IMR-90 (cell line): ENCODE results near the gene GARIN5A.

Source experiments
- BHLHE40 ChIP-seq: fragments of 150-350 bp; IDR thresholded peaks from 2 replicates; pipeline ENCODE4 v1.6.1; 2016; ENCODE audit warnings: mild to moderate bottlenecking, low read depth, low read length
- CHD1 ChIP-seq: IDR thresholded peaks from 2 replicates; pipeline ENCODE4 v1.6.1; 2012; ENCODE audit warnings: low read depth, low read length, improper control_type of control experiment
- POLR2A ChIP-seq: IDR thresholded peaks from 2 replicates; pipeline ENCODE4 v1.6.1; 2012; ENCODE audit warnings: mild to moderate bottlenecking, low read depth, low read length
- RAD21 ChIP-seq: IDR thresholded peaks from 2 replicates; pipeline ENCODE4 v1.6.1; 2012; ENCODE audit warnings: low read length, improper control_type of control experiment
- TF ChIP-seq, protein P1 (sequence below): conservative IDR thresholded peaks from 2 replicates; pipeline ENCODE4 v1.5.1; 2012; ENCODE audit warnings: mild to moderate bottlenecking, low read depth, low read length, improper control_type of control experiment

DNA sequence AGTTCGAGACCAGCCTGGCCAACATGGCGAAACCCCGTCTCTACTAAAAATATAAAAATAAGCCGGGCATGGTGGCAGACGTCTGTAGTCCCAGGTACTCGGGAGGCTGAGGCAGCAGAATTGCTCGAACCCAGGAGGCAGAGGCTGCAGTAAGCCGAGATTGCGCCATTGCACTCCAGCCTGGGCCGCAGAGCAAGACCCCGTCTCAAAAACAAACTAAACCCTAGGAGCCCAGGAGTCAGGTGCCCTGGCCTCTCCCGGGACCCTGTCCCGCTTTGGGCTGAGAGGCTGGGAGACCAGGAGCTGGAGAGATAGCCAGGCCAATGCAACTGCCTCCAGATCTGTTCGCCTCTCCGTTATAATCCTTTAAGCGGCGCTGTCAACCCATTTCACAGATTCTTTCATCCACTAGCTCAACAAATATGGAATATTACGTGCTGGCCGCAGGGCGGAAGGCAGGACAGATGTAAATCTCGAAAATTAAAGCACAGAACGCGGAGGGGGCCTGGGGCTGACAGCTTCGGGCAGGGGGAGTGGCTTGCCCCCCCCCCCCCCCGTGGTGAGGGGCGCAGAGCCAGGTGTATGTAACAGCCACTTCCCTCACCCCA, 49.2 kb downstream of the GARIN5A start:
- TF ChIP-seq POLR2A: no peak
- TF ChIP-seq, protein P1, sequence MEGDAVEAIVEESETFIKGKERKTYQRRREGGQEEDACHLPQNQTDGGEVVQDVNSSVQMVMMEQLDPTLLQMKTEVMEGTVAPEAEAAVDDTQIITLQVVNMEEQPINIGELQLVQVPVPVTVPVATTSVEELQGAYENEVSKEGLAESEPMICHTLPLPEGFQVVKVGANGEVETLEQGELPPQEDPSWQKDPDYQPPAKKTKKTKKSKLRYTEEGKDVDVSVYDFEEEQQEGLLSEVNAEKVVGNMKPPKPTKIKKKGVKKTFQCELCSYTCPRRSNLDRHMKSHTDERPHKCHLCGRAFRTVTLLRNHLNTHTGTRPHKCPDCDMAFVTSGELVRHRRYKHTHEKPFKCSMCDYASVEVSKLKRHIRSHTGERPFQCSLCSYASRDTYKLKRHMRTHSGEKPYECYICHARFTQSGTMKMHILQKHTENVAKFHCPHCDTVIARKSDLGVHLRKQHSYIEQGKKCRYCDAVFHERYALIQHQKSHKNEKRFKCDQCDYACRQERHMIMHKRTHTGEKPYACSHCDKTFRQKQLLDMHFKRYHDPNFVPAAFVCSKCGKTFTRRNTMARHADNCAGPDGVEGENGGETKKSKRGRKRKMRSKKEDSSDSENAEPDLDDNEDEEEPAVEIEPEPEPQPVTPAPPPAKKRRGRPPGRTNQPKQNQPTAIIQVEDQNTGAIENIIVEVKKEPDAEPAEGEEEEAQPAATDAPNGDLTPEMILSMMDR: no peak
- TF ChIP-seq RAD21: no peak
- TF ChIP-seq BHLHE40: no peak
- no peak for TF ChIP-seq CHD1
